ENCODE measurements around the gene GPC6. TPM values are rescaled to one million over a fixed set of nuclear protein-coding genes. Genes with fewer than 3 reads are reported as not detected.

GPC6 gene
- total RNA-seq, 2 experiments from 2014 or later, result not detected

DNA sequence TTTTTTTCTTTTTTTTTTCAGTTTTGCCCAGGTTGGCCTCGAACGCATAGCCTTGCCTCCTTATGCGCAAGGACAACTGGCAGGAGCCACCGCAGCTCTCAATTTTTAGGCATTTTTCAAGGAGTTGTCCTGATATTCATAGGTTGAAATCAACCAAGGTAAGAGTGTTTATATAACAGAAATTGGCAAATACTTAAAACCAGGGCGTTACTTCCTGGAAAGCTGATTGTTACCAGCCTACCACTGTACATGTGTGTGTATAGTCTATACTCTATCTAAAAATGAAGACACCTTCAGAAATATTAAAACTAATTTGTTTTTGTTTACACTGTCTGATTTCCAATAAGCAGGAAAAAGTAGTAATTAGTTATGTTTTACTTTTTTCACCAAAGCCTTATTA lies 39.2 kb downstream of the GPC6 start:
- ChIA-PET CTCF (no interaction called here), POLR2A (no interaction called here)

DNA sequence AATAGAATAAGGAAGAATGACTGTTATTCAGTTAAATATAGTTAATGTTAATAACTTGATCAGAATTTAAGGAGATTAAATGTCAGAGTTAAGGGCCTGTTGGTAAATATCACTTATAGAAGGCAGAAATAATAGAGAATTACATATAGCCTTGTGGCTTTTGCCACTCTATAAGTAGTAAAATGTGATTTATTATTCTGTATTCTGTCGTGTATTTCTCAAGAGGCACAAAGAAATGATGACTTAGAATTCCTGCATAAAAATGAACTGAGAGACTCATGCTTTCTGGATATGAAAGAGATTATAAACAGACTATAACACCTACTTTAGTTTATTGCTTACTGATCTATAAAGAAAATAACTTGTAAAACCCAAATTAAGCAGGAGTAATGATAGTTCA lies 40.1 kb downstream of the GPC6 start:
- POLR2A ChIA-PET, result no interaction called here

DNA sequence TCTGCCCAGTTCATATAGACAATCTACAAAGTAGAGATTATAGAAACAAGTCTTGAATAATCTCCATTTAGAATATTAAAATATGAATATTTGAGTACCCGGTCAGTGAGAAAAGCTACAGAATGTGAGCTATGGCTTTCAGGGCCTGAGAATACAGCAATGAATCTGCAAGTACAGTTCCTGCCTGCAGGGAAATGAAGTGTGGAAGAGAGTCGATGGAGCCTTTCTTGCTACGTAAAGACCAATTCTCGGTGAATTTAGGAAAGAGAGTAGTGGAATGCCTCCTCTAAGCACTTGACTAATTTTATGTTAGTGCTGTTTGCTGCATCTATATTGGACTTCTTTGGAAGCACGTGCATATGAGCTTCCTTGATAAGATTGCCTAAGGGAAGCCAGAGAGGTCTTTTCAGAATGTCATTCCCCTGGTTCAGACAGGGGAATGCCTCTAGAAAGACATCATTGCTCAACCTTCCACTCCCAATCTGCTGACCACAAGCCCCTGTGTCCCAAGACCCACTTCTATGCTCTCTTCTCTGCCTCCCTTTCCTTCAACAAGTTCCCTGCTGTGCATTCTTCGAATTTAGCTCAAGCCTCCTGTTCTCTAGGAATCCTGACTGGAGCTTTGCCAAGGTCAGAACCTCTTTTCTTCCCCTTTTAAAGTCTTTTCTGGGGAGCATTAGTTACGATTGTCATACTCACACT lies 41.9 kb downstream of the GPC6 start:
- CTCF ChIA-PET, result interaction anchor here (0.6 kb wide), 1 partner anchor 316 kb away, joined by 4 read pairs; no protein-coding TSS in a partner anchor
- POLR2A ChIA-PET, result no interaction called here

More for the DNA sequence above, 40.1 kb downstream of the GPC6 start:
- CTCF ChIA-PET, result no interaction called here

DNA sequence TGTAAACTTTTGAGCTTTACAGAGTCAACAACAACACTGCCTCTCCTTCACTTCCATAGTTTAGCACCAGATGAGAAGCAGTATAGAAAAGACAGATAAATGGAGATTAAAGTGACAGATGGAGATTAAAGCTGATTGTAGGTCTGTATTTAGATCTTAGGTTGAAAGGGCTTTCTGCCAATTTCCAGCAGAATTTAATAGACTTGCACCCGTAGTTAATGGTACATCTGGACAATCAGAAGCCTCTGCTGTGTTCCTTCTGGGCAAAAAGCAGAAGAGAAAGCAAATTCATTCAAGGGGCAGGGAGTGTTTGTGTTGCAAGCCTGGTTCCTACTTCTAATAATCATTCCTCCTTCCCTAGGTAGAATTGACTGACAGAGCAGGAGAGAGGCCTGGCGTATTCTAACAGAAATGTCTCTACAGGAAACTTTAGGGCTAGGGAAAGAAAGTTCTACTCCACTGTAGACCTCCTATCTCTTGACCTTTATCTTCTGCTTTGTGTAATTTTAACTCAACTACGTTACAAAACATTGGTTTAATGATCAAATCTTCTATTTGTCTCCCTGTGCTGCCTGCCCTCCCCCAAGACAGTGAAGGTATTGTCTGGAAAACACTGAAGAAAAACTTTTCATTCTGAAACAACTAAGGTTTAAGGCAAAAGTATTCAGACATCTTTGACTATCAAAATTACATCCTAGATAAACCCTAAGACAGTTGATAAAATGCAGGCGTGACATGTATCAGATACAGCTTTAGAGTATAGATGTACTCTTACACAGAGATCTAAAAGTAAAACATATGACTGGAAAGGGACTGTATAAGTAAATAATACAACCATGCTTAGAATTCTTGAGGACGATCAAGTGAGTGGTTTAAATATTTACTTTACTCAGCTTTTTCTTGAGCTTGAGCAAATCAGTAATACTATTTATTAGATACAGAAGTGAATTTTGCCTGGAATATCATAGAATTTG lies 44.4 kb downstream of the GPC6 start:
- ChIA-PET CTCF (no interaction called here), POLR2A (no interaction called here)

DNA sequence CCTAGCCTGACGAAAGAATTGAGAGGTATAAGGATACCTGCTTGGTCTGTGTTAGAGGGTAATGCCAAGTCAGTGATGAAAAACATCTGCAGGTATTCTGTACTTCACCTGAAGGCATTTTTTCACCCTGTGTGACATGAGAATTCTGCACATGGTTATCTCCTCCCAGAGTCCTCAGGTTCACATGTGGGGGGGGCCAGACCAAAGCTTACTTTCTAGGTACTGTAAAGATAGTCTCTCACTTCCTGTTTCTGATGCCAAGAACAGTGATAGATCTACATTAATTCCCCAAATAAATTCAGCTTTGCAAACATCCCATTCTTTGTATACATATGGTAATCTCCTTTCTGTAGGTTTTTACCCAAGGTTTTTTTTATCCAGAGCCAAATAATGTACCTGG lies 53.4 kb downstream of the GPC6 start:
- CTCF ChIA-PET, result no interaction called here
- POLR2A ChIA-PET, result no interaction called here

DNA sequence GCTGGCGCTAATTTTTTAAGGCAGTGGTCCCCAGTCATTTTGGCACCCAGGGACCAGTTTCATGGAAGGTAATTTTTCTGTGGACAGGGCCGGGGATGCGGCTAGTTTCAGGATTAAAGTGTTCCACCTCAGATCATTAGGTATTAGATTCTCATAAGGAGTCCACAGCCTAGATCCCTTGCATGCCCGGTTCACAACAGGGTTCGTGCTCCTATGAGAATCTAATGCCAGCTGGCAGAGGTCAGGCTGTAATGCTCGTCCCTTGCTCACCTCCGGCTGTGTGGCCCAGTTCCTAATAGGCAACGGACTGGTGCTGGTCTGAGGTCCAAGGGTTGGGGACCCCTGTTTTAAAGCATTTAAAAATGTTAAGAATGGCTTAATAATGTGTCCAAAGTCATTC lies 54.1 kb downstream of the GPC6 start:
- POLR2A ChIA-PET, result no interaction called here
- CTCF ChIA-PET, result no interaction called here

DNA sequence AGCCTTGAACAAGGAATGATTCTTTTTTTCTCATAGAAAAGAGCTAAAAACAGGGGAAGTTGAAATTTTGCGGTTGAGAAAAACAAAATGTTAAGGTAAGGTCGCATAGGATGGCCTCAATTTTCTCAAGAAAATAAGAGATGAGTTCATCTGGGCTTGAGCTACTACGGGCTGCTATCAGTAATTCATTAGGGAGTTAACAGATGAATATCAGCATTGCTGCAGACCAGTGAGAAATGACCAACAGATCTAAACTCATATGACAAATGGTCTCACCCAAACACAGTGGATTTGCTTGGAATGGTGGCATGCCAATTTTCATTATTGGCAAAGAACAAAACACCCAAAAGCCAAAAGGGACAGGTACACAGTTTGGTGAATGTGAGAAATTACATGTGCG lies 56.6 kb downstream of the GPC6 start:
- ChIA-PET POLR2A (no interaction called here), CTCF (no interaction called here)

DNA sequence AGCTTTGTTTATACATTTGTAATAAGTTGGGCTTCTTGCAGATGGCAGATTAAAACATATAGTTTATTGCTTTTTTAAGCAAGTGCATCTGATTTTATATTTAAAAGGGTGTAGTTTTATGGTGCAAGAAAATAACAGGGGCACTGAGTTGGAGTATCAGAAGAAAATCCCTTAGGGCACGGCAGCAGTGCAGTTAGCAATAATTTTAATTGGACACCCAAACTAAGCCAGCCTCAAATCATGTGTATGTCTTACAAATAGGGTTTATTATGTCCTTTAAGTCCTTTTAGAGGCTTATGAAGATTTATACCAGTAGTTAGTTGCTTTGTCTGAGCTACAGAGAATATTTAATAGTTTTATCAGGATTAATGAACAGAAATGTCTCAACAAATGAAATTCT lies 57.5 kb downstream of the GPC6 start:
- CTCF ChIA-PET, result no interaction called here
- POLR2A ChIA-PET, result no interaction called here

DNA sequence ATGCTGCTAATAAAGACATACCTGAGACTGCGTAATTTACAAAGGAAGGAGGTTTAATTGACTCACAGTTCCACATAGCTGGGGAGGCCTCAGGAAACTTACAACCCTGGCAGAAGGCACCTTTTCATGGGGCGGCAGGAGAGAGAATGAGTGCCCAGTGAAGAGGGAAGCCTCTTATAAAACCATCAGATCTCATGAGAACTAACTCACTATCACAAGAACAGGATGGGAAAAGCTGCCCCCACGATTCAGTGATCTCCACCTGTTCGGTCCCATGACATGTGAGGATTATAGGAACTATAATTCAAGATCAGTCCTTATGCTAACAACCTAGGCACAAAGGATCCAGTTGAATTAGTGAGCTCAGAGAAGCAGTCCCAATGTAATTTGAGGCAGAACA lies 59.4 kb downstream of the GPC6 start:
- CTCF ChIA-PET, result no interaction called here
- POLR2A ChIA-PET, result no interaction called here

DNA sequence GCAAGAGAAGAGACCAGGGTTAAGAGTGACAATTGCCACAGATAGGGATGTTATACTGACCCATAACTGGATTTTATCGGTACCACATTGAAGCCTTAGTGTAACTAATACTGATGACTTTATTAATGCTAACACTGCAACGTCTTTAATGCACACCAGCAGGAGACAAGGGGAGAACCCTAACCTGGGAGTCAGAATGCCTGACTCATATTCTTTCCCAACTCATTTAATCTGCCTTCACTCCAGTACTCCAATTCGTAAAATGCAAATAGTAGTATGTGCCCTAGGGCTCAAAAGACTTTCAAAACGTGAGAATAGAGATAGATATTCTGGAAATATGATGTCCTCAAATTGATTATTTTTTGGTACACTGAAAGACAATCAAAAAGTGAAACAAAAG lies 62.4 kb downstream of the GPC6 start:
- CTCF ChIA-PET, result no interaction called here

DNA sequence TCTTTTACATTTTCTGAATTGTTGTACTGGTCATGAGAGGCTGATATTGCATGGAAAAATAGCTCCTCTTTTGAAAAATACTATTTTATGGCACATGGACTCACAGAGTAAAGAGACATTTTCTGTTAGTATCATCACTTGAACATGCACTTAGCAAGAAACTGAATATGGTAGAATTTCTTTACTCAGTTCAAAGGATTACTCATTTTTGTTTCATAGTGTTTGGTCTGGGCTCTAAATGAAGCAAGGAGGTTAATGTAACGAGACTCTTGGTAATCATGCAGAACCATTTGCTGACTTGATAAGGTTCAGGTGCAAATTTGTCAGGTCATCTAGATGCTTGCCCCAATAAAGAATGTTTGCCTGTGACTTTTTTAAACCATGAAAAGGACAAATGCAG lies 63.2 kb downstream of the GPC6 start:
- ChIA-PET POLR2A (no interaction called here), CTCF (no interaction called here)

More for the DNA sequence above, 62.4 kb downstream of the GPC6 start:
- POLR2A ChIA-PET, result no interaction called here

DNA sequence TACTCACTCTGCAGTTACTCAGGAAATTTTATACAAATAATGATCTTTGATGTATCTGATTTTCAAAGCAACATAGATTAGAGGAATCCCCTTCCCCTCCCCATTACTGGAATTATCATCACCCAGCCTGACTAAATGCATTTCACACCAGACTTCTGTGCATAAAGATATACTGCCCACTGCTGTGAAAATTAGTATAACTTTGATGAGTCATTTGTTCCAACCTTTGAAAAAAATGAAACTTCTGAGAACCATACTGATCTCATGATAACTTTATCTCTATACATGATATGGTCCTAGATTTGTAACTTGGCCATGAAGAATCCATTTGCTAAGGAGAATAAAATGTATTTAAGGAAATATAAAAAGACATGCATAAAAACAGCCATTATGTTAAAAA lies 63.9 kb downstream of the GPC6 start:
- CTCF ChIA-PET, result no interaction called here
- POLR2A ChIA-PET, result no interaction called here

DNA sequence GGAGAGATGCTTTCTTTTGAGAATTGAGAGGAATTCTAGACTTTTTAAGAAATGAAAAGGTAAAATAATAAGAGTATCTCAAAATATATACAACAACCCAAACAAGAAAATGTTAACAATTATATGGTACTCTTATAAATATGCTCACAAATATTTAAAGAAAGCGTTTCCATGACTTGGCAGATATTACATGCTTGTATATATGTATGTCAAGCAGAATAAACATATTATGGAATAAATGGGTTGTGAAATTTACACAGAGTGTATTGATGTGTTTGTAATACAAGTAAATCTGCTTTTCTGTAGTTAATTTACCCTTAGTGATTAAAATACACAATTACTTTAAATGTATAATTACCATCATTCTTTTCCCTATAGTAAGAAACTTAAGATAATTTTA lies 65.8 kb downstream of the GPC6 start:
- ChIA-PET CTCF (no interaction called here), POLR2A (no interaction called here)

DNA sequence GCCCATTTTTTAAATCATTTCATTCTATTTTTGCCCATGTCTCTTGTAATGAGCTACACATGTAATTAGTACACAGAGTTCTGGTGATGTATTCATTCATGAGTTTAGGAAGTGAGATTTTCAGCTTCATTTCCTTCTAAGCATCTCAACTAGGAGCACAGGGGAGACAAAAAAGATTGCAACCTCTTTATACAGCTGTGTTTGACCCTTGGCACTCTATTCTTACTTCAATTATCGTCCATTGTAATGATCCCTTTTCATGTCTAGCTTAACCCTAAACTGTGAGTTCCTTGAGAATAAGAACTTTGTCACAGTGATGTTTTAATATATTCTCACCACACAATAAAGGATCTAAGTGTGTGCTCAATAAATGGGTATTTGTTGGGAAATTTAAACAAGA lies 67.1 kb downstream of the GPC6 start:
- POLR2A ChIA-PET, result no interaction called here
- CTCF ChIA-PET, result no interaction called here

DNA sequence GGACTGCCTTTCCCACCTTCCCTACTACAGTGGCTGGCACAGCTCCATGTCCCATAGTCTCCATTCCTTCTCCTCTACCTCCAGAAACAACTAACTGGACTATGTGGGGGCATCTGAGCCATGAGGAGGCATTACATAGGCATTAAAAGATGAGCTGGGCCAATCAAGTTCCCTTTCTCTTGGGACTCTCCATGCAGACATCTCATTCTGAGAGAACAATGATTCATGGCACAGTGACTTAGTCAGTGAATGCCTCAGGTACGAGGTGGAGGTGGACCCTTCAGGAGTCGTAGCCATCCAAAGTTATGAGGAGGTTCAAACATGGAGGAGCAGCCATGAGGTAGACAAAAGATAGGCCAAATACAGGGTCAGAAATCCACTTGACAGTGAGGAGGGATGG lies 70.0 kb downstream of the GPC6 start:
- ChIA-PET POLR2A (no interaction called here), CTCF (interaction anchor here (0.6 kb wide), 1 partner anchor 210 kb away, joined by 3 read pairs; no protein-coding TSS in a partner anchor)

DNA sequence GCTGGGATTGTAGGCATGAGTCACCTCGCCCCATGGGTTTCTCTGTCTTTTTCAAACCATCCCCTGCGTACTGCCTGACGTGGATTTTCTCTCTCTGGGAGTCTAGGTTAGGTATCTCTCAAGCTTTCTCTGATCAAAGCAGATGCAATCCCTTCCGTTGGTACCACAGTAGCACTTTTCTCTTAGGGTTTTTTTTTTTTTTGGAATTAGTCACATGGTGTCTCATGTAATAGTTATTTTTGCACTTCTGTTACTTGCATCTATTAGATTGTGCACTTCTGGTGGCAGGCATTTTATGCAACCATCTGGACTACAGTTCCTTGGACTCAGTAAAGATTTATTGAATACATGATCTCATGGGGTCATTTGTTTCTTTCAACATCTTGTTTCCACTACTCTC lies 72.1 kb downstream of the GPC6 start:
- ChIA-PET CTCF (no interaction called here), POLR2A (no interaction called here)

DNA sequence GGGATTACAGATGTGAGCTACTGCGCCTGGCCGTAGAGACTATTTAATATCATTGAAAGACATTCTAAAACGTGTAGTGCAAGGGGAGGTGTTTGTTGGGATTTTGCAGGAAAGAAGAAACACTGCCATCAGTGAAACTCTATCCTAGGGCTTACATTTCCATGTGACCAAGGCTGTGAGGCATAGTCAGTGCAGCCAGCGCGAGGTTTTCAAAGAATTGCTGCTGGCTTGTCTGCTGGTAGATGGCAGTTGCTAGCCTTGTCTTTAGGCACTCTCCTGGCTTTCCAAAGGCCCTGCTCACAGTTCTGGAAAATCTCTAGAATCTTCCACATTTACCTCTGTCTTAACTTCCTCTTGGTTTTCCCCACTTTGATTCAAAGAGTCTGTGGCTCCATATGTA lies 77.5 kb downstream of the GPC6 start:
- ChIA-PET CTCF (no interaction called here), POLR2A (no interaction called here)

DNA sequence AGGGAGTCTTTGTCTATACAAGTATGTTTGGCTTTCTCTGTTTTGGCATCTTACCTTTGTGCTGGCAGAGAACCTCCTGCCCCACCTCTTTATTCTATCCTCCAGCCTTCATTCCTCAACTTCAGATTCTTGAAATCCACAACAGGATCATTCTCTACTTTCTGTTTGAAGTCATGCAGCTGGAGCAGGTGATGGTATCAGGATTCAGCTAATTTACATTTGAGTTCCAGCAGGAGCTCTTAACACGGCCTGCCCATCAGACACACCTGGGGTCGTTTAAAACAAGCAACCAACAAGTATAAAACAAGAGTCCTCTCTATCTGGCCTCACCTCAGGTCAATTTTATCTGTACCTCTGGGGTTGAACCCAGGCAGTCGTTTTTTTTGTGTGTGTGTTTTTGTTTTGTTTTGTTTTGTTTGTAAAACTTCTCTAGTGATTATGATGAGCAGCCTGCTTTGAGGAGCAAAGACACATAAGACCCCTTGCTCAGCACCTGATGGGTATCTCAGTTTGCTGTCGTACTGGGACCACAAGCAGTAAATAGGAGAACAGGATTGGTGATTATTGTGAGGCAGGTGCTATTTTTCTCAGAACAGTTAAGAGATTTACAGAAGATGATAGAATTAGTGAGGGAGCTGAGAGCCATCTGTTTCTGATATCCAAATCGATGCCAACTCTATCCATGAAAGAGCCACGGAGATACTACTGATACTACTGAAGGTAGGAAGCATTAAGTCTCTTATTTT lies 78.4 kb downstream of the GPC6 start:
- POLR2A ChIA-PET, result no interaction called here

DNA sequence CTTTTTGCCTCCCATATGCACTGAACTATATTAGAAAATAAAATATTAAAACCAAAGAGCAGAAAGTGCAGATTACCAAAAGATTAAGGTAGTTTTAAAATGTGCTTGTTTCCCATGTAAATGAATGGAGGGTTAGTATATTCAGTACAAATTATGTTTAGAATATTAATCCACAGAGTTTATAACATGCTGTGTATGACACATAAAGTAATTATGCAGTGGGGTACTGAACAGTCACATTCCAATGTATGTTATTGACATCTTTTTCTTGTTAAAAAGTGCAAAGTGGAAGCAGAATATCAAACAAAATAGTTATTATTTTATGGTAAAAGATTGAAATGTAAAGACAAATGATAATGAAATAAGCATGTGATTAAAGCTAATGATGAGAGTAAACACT lies 79.3 kb downstream of the GPC6 start:
- ChIA-PET POLR2A (no interaction called here), CTCF (no interaction called here)

More for the DNA sequence above, 78.4 kb downstream of the GPC6 start:
- CTCF ChIA-PET, result interaction anchor here (0.6 kb wide), 1 partner anchor 761 kb away, joined by 4 read pairs; no protein-coding TSS in a partner anchor

DNA sequence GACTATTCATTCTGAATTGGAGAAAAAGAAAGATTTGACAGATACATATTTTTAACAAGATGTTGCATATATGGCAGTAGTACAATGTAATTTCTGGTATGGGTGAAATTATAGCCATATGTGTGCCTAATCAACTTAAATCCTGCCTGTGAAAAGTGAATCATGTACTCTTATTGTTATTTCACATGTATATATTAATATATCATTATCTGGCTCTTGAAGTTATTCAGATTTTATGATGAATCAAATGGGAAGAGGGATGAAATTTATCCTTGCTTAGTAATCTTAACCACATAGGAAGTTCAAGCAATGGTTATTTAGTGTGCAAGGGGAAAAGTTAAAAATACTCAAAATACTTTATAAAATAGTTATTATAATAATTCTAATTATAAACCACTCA lies 80.5 kb downstream of the GPC6 start:
- POLR2A ChIA-PET, result no interaction called here
- CTCF ChIA-PET, result interaction anchor here (0.6 kb wide), 1 partner anchor 1140 kb away, joined by 3 read pairs; no protein-coding TSS in a partner anchor

DNA sequence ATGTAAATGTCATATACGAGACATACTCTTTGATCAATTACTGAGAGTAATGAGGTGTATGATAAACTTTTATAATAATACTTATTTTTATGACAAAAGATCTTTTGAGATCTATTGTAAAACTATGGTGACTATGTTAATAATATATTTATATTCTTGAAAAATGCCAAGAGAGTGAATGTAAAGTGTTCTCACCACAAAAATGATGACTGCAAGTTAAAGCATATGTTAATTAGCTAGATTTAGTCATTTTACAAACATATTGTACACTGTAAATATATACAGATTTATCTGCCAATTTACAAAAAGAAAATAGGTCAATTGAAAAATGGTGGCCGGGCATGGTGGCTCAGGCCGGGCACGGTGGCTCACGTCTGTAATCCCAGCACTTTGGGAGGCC lies 81.0 kb downstream of the GPC6 start:
- POLR2A ChIA-PET, result no interaction called here
- CTCF ChIA-PET, result no interaction called here
